Neural crest cell (in vitro differentiated cells): Measurements from ENCODE around the gene RAB9A. TPM values are rescaled to one million over a fixed set of nuclear protein-coding genes. Genes with fewer than 3 reads are reported as not detected.
"Not testable (repeated sequence)": the region's sequence is repeated elsewhere in the genome, so short reads cannot be mapped to it uniquely, and the experiment has no call there.

Experiments
- DNase-seq: peaks from one replicate; pipeline ENCODE4 v3.0.0; 2021; ENCODE audit warnings: low read depth, mixed read lengths, low spot score
- H3K27ac Mint-ChIP-seq: one replicate; pipeline ENCODE4 v1.8.0; 2021; ENCODE audit warnings: mild to moderate bottlenecking, mixed read lengths; ENCODE audit not compliant: unreplicated experiment
- H3K27me3 Mint-ChIP-seq: 2 replicates; pipeline ENCODE4 v1.8.0; 2021; ENCODE audit warnings: low read depth, mild to moderate bottlenecking, mixed read lengths
- H3K36me3 Mint-ChIP-seq: 2 replicates; pipeline ENCODE4 v1.8.0; 2021; ENCODE audit warnings: low read depth, mild to moderate bottlenecking, mixed read lengths
- H3K4me1 Mint-ChIP-seq: 2 replicates; pipeline ENCODE4 v1.8.0; 2021; ENCODE audit warnings: mixed read lengths
- H3K4me3 Mint-ChIP-seq: one replicate; pipeline ENCODE4 v1.8.0; 2021; ENCODE audit warnings: mild to moderate bottlenecking, mixed read lengths
- H3K9me3 Mint-ChIP-seq: 2 replicates; pipeline ENCODE4 v1.8.0; 2021; ENCODE audit warnings: mixed read lengths
- CTCF ChIP-seq: fragments of 200-600 bp; sonication (generic); conservative IDR thresholded peaks from 2 replicates; pipeline ENCODE4 v1.5.0; 2021; ENCODE audit warnings: antibody characterized with exemption, mild to moderate bottlenecking
- long read RNA-seq: library from polyadenylated mRNA; unstranded; transcript quantifications from one replicate; pipeline ENCODE4 v2.0.0, GENCODE V29; 2020
- total RNA-seq: library from RNA; stranded (reverse); gene quantifications from 2 replicates; pipeline ENCODE4 v1.2.1, GENCODE V29; 2021

The RAB9A gene
- total RNA-seq, result 11.6 and 14.7 TPM in 2 replicates
- long read RNA-seq, transcript RAB9A-203 (2 exons, 737 nt), result minor isoform, 14 of 51 reads
- long read RNA-seq, transcript RAB9A-202 (3 exons, 2,039 nt), result major isoform, 33 of 51 reads
- long read RNA-seq, partial matches to known transcripts, result 0 of 51 reads
- long read RNA-seq, other reads (novel, unspliced or antisense), result 2 of 51 reads

GRCh38 chrX:13688958-13689740, at the start of gene RAB9A:
Gene RAB9A (plus strand): TSS chrX:13689128. CDS start chrX:13708747, 19,619 bp downstream.
- TF ChIP-seq CTCF, result no peak
- peak; percentile 79 for DNase-seq
- H3K4me3 Mint-ChIP-seq, result peak within 1 kb of the TSS; percentile 94
- H3K27ac Mint-ChIP-seq, result peak within 1 kb of the TSS; percentile 79
- H3K27me3 Mint-ChIP-seq, result no peaks in the 10 kb centered on the region
- H3K36me3 Mint-ChIP-seq, result peaks cover 2% of the 10 kb centered on the region
- H3K4me1 Mint-ChIP-seq, result peaks cover 35% of the 10 kb centered on the region
- no peaks in the 10 kb centered on the region for H3K9me3 Mint-ChIP-seq

GRCh38 chrX:13641684-13642083, 47.2 kb upstream of the RAB9A start:
- not testable (repeated sequence) for DNase-seq, H3K27me3 Mint-ChIP-seq, H3K27ac Mint-ChIP-seq, H3K36me3 Mint-ChIP-seq, H3K4me1 Mint-ChIP-seq, H3K4me3 Mint-ChIP-seq
- peaks cover 12% of the 10 kb centered on the region for H3K9me3 Mint-ChIP-seq

GRCh38 chrX:13645464-13646153, 43.3 kb upstream of the RAB9A start:
- DNase-seq, result no peak
- Mint-ChIP-seq H3K4me3 (no peak overlapping the region), H3K36me3 (no peaks in the 10 kb centered on the region), H3K27ac (no peak overlapping the region), H3K9me3 (no peaks in the 10 kb centered on the region), H3K27me3 (no peaks in the 10 kb centered on the region), H3K4me1 (peaks cover 10% of the 10 kb centered on the region)
- no peak for TF ChIP-seq CTCF

GRCh38 chrX:13646154-13646549, 42.8 kb upstream of the RAB9A start:
- H3K27me3 Mint-ChIP-seq, result no peaks in the 10 kb centered on the region
- no peaks in the 10 kb centered on the region for H3K36me3 Mint-ChIP-seq
- H3K4me3 Mint-ChIP-seq, result no peak overlapping the region
- H3K9me3 Mint-ChIP-seq, result no peaks in the 10 kb centered on the region
- DNase-seq, result peak; percentile 48
- H3K27ac Mint-ChIP-seq, result no peak overlapping the region
- peaks cover 10% of the 10 kb centered on the region for H3K4me1 Mint-ChIP-seq
- TF ChIP-seq CTCF, result peak; percentile 65

GRCh38 chrX:13647709-13648212, 41.2 kb upstream of the RAB9A start:
- Mint-ChIP-seq H3K4me1 (peaks cover 15% of the 10 kb centered on the region), H3K27ac (peak overlapping the region; percentile 93), H3K9me3 (no peaks in the 10 kb centered on the region), H3K27me3 (no peaks in the 10 kb centered on the region), H3K4me3 (no peak overlapping the region), H3K36me3 (no peaks in the 10 kb centered on the region)
- no peak for DNase-seq
- TF ChIP-seq CTCF, result no peak

GRCh38 chrX:13648336-13648735, 40.6 kb upstream of the RAB9A start:
- not testable (repeated sequence) for H3K27ac Mint-ChIP-seq, H3K9me3 Mint-ChIP-seq, DNase-seq, H3K36me3 Mint-ChIP-seq, H3K4me3 Mint-ChIP-seq, H3K27me3 Mint-ChIP-seq
- H3K4me1 Mint-ChIP-seq, result peaks cover 17% of the 10 kb centered on the region
